Kidney (tissue), 14 donors: ENCODE results near the gene ATP2C2. TPM values are rescaled to one million over a fixed set of nuclear protein-coding genes. Genes with fewer than 3 reads are reported as not detected.

Experiments
- DNase-seq, 5 donors: peaks; one replicate each; pipeline ENCODE4 v3.0.0-alpha.2; 2013 to 2020
- FAIRE-seq: peaks from 2 replicates; lab custom pipeline; 2012; peaks lifted over from hg19 to GRCh38; lab: Jason Lieb, UNC
- H3K27ac ChIP-seq, 2 donors: one replicate each; pipeline ENCODE4 v1.7.0; 2013; ENCODE audit warnings: low read depth in 2 of 2, low read length in 2 of 2, inconsistent platforms in 1 of 2
- H3K27me3 ChIP-seq: one replicate; pipeline ENCODE4 v1.7.1; 2013; ENCODE audit warnings: low read length, inconsistent platforms; ENCODE audit not compliant: control insufficient read depth, insufficient read depth
- H3K36me3 ChIP-seq, 3 donors: one replicate each; pipeline versions ENCODE4 v1.7.0 to v1.7.1; 2013; ENCODE audit warnings: low read length in 3 of 3, control low read depth in 1 of 3, inconsistent platforms in 1 of 3; ENCODE audit not compliant: insufficient read depth in 3 of 3, control insufficient read depth in 2 of 3
- H3K4me1 ChIP-seq, 3 donors: one replicate each; pipeline versions ENCODE4 v1.7.0 to v1.7.1; 2013; ENCODE audit warnings: low read length in 3 of 3, inconsistent platforms in 1 of 3, low read depth in 1 of 3; ENCODE audit not compliant: control insufficient read depth in 2 of 3, insufficient read depth in 2 of 3
- H3K4me3 ChIP-seq, 3 donors: one replicate each; pipeline versions ENCODE4 v1.7.0 to v1.8.1; 2013; ENCODE audit warnings: low read length in 3 of 3, control low read depth in 1 of 3, inconsistent platforms in 1 of 3
- H3K9ac ChIP-seq, 3 donors: one replicate each; pipeline versions ENCODE4 v1.7.0 to v1.7.1; 2013; ENCODE audit warnings: low read length in 3 of 3, control low read depth in 1 of 3, inconsistent platforms in 1 of 3
- H3K9me3 ChIP-seq, 3 donors: one replicate each; pipeline versions ENCODE4 v1.7.0 to v1.7.1; 2013; ENCODE audit warnings: low read length in 3 of 3, control low read depth in 1 of 3, inconsistent platforms in 1 of 3; ENCODE audit not compliant: control insufficient read depth in 2 of 3, insufficient read depth in 1 of 3
- CTCF ChIP-seq: IDR thresholded peaks from 3 replicates; pipeline ENCODE4 v1.5.1; 2012; ENCODE audit warnings: mild to moderate bottlenecking, moderate library complexity, borderline replicate concordance; ENCODE audit not compliant: insufficient read depth; ENCODE audit errors: extremely low read depth
- intact Hi-C: fragments of 100-400 bp; cut with DNase I; formaldehyde crosslinking; loops from one replicate; pipeline ENCODE4 v1.11.1; 2022
- polyA plus RNA-seq: library from polyadenylated mRNA; stranded (reverse); fragments of 350-450 nt; fragmentation: Illumina TruSeq; extraction: RNeasy Lipid Tissue Mini Kit (QIAGEN cat#74804); gene quantifications from one replicate; pipeline ENCODE4 v1.2.3, GENCODE V29; 2014; ENCODE audit warnings: low read depth, low replicate concordance; ENCODE audit not compliant: insufficient read depth
- total RNA-seq: library from RNA; stranded (reverse); fragmentation: NEBNext Ultra II Directional; extraction: Animal tissue kit (Norgen Biotek cat#: 25700); gene quantifications from one replicate; pipeline ENCODE4 v1.2.1, GENCODE V29; 2021
- donor health status: control.
- donor health status: control.
- donor health status: control.
- donor health status: control.
- donor health status: control.
- donor health status: DM: yes; HTN: yes; CAD: no.
- donor health status: Normal renal cell carcinoma (clear cell type).

The ATP2C2 gene
- total and polyA plus RNA-seq, 2 donors from 2014 or later, result 2.2 to 2.6 TPM

DNA sequence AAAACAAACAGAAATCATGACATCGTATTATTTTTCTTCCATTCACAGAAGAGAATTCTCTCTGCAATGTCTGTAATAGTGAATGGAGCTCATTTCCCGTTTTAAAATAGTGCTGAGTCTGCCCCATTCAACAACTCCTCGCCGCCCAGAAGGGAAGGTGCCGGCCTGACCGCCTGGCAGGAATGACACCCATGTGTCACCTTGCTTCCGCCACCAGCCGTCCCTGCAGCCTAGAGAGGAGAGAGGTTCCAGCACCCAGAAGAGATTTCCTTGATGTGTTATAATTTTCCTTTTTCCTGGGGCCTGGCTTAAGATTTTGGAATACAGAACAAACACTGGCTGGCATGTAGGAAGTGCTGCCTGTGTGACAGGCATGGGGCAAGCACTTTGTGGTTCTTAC is 76.1 kb downstream of the ATP2C2 start:
- Histone ChIP-seq H3K36me3 (no peaks in the 10 kb centered on the region), H3K4me1 (no peaks in the 10 kb centered on the region), H3K4me3 (no peak overlapping the region), H3K9me3 (no peaks in the 10 kb centered on the region), H3K27me3 (no peaks in the 10 kb centered on the region), H3K9ac (no peak overlapping the region), H3K27ac (no peak overlapping the region)
- TF ChIP-seq CTCF, result no peak
- no peak for DNase-seq
- intact Hi-C loops, result no loop called here
- FAIRE-seq, result no peak

GRCh38 chr16:84446084-84446483 is 77.7 kb downstream of the ATP2C2 start:
- TF ChIP-seq CTCF, result no peak
- Histone ChIP-seq H3K9ac (no peak overlapping the region), H3K4me1 (no peaks in the 10 kb centered on the region), H3K36me3 (no peaks in the 10 kb centered on the region), H3K27ac (no peak overlapping the region), H3K9me3 (no peaks in the 10 kb centered on the region), H3K4me3 (no peak overlapping the region), H3K27me3 (no peaks in the 10 kb centered on the region)
- no peak for DNase-seq
- intact Hi-C loops, result no loop called here
- no peak for FAIRE-seq

- DNase-seq, result no peak
- no peaks in the 10 kb centered on the region for H3K27me3 ChIP-seq
- intact Hi-C loops, result no loop called here
Observed at GRCh38 chr16:84446596-84447392, 78.5 kb downstream of the ATP2C2 start.

More at GRCh38 chr16:84446596-84447392, 78.5 kb downstream of the ATP2C2 start:
- Histone ChIP-seq H3K36me3 (no peaks in the 10 kb centered on the region), H3K9ac (no peak overlapping the region), H3K9me3 (no peaks in the 10 kb centered on the region), H3K4me3 (no peak overlapping the region), H3K27ac (no peak overlapping the region), H3K4me1 (no peaks in the 10 kb centered on the region)
- no peak for TF ChIP-seq CTCF
- no peak for FAIRE-seq
